SK-N-SH (cell line): ENCODE measurements around the gene GUF1. TPM values are rescaled to one million over a fixed set of nuclear protein-coding genes. Genes with fewer than 3 reads are reported as not detected.

ENCODE experiments used
- CTCF ChIA-PET: fragments of 300-600, 350-600 bp; formaldehyde crosslinking; extraction: SDS; loops from one replicate; lab custom pipeline; 2021; lab: Yijun Ruan, JAX
- POLR2A ChIA-PET: fragments of 350-600 bp; sonication (Branson Sonifier 250); formaldehyde crosslinking; extraction: SDS; loops from one replicate; lab custom pipeline; 2020; ENCODE audit warnings: antibody characterized with exemption, inconsistent platforms; lab: Yijun Ruan, JAX
- DNase-seq: peaks from one replicate; pipeline ENCODE4 v3.0.0; 2012
- H2AFZ ChIP-seq: fragments of 200-600 bp; sonication (generic); 2 replicates; pipeline ENCODE4 v1.8.1; 2016; ENCODE audit warnings: antibody characterized with exemption, mild to moderate bottlenecking, low read depth
- H3F3A ChIP-seq: fragments of 200-600 bp; sonication (generic); replicated peaks from 2 replicates; pipeline ENCODE3; 2016; ENCODE audit warnings: antibody characterized with exemption, mild to moderate bottlenecking; ENCODE audit not compliant: insufficient read depth
- H3K27ac ChIP-seq, 2 experiments: fragments of 200-500 bp in 1 of 2; fragments of 200-600 bp in 1 of 2; sonication (Bioruptor generic) in 1 of 2; sonication (generic), shearing (Covaris generic) in 1 of 2; 2 replicates each; pipeline versions ENCODE4 v1.5.1 to v1.6.1; 2014 to 2016; ENCODE audit warnings: low read depth in 2 of 2, inconsistent platforms in 1 of 2, low read length in 1 of 2, mild to moderate bottlenecking in 1 of 2, mixed read lengths in 1 of 2
- H3K27me3 ChIP-seq: fragments of 200-600 bp; sonication (generic), shearing (Covaris generic); 2 replicates; pipeline ENCODE4 v1.6.1; 2016; ENCODE audit warnings: mixed run types; ENCODE audit not compliant: insufficient read depth
- H3K36me3 ChIP-seq, 2 experiments: fragments of 200-500 bp in 1 of 2; fragments of 200-600 bp in 1 of 2; sonication (Bioruptor generic) in 1 of 2; sonication (generic) in 1 of 2; replicated peaks in 1 of 2; 2 replicates each; pipeline versions ENCODE3 to v1.5.1; 2014 to 2016; ENCODE audit warnings: low read length in 1 of 2, mild to moderate bottlenecking in 1 of 2; ENCODE audit not compliant: insufficient read depth in 2 of 2, control insufficient read depth in 1 of 2
- H3K4me1 ChIP-seq, 2 experiments: fragments of 200-500 bp in 1 of 2; fragments of 200-600 bp in 1 of 2; sonication (Bioruptor generic) in 1 of 2; sonication (generic), shearing (Covaris generic) in 1 of 2; 2 replicates each; pipeline versions ENCODE4 v1.5.1 to v1.6.1; 2014 to 2016; ENCODE audit warnings: low read depth in 1 of 2, low read length in 1 of 2, mixed run types in 1 of 2; ENCODE audit not compliant: insufficient read depth in 2 of 2, control insufficient read depth in 1 of 2
- H3K4me2 ChIP-seq: fragments of 200-600 bp; sonication (generic), shearing (Covaris generic); 2 replicates; pipeline ENCODE4 v1.6.1; 2017; ENCODE audit warnings: mixed run types
- H3K4me3 ChIP-seq, 2 experiments: fragments of 200-500 bp in 1 of 2; fragments of 200-600 bp in 1 of 2; sonication (Bioruptor generic) in 1 of 2; sonication (generic), shearing (Covaris generic) in 1 of 2; 2 replicates each; pipeline versions ENCODE4 v1.5.1 to v1.8.1; 2014 to 2016; ENCODE audit warnings: low read depth in 2 of 2, inconsistent platforms in 1 of 2, low read length in 1 of 2, mild to moderate bottlenecking in 1 of 2, mixed read lengths in 1 of 2, moderate library complexity in 1 of 2
- H3K79me2 ChIP-seq: fragments of 200-600 bp; sonication (generic); 2 replicates; pipeline ENCODE4 v1.8.1; 2017; ENCODE audit warnings: mild to moderate bottlenecking; ENCODE audit not compliant: insufficient read depth
- H3K9ac ChIP-seq: fragments of 200-600 bp; sonication (generic); 2 replicates; pipeline ENCODE4 v1.6.1; 2017; ENCODE audit warnings: mixed run types
- H3K9me2 ChIP-seq: fragments of 200-600 bp; sonication (generic); 2 replicates; pipeline ENCODE4 v1.6.1; 2017; ENCODE audit warnings: mixed run types
- H3K9me3 ChIP-seq: fragments of 200-600 bp; sonication (generic); 2 replicates; pipeline ENCODE4 v1.6.1; 2017; ENCODE audit warnings: mixed run types, mild to moderate bottlenecking, moderate library complexity
- H4K20me1 ChIP-seq: fragments of 200-600 bp; sonication (generic); 2 replicates; pipeline ENCODE4 v1.6.1; 2017; ENCODE audit warnings: mild to moderate bottlenecking, mixed run types; ENCODE audit not compliant: insufficient read depth
- CHD2 ChIP-seq: fragments of 150-350 bp; IDR thresholded peaks from 2 replicates; pipeline ENCODE4 v1.6.1; 2018; ENCODE audit warnings: low read length; ENCODE audit not compliant: partially characterized antibody
- EZH2phosphoT487 ChIP-seq: fragments of 200-600 bp; sonication (generic); IDR thresholded peaks from 2 replicates; pipeline ENCODE4 v1.6.1; 2017; ENCODE audit warnings: low read depth, mixed run types, mild to moderate bottlenecking, antibody characterized with exemption, moderate library complexity, borderline replicate concordance
- FOXJ3 ChIP-seq: sonication (generic); formaldehyde crosslinking; IDR thresholded peaks from 2 replicates; pipeline ENCODE4 v1.5.1; 2020; ENCODE audit warnings: mild to moderate bottlenecking, missing genetic modification reagents
- NRF1 ChIP-seq: IDR thresholded peaks from 2 replicates; pipeline ENCODE4 v1.6.1; 2012; ENCODE audit warnings: low read depth, mild to moderate bottlenecking, low read length
- RFX5 ChIP-seq: IDR thresholded peaks from 2 replicates; pipeline ENCODE4 v1.6.1; 2012; ENCODE audit warnings: mild to moderate bottlenecking, improper control_type of control experiment, low read length
- SMC3 ChIP-seq: IDR thresholded peaks from 2 replicates; pipeline ENCODE4 v1.6.1; 2012; ENCODE audit warnings: low read depth, low read length, improper control_type of control experiment
- TEAD4 ChIP-seq: IDR thresholded peaks from 2 replicates; pipeline ENCODE4 v1.4.0; 2012; ENCODE audit warnings: mild to moderate bottlenecking, borderline replicate concordance; ENCODE audit not compliant: insufficient read depth
- USF2 ChIP-seq: fragments of 150-350 bp; IDR thresholded peaks from 2 replicates; pipeline ENCODE4 v1.6.1; 2017; ENCODE audit warnings: antibody characterized with exemption, low read length, low read depth, borderline replicate concordance
- WGBS: methylation state at CpG from one replicate; pipeline ENCODE4 v1.1.6; 2017; ENCODE audit warnings: low lambda C conversion rate; 5-methylcytosine and 5-hydroxymethylcytosine counted together
- polyA plus RNA-seq, 3 experiments: library from polyadenylated mRNA; depleted of rRNA; stranded (reverse); fragments of >200 nt; gene quantifications; 2 replicates each; pipeline ENCODE4 v1.2.3, GENCODE V29; 2012
- TF ChIP-seq, protein P1 (sequence below): fragments of 200-600 bp; sonication (generic); IDR thresholded peaks from 2 replicates; pipeline ENCODE4 v1.6.1; 2017; ENCODE audit warnings: antibody characterized with exemption, mild to moderate bottlenecking, moderate library complexity

The GUF1 gene
- polyA plus RNA-seq, 1 of the 3 experiments (the other 2 are of a cell fraction) = 6.3 TPM

GRCh38 chr4:44736900-44737299 is 58.7 kb downstream of the GUF1 start:
- Histone ChIP-seq H3F3A (no peaks in the 10 kb centered on the region), H3K27ac (no peak overlapping the region), H3K9me3 (no peaks in the 10 kb centered on the region), H3K27me3 (no peaks in the 10 kb centered on the region), H3K9me2 (no peaks in the 10 kb centered on the region), H3K9ac (no peak overlapping the region), H4K20me1 (no peaks in the 10 kb centered on the region), H3K4me3 (no peak overlapping the region), H3K79me2 (no peaks in the 10 kb centered on the region), H2AFZ (no peak overlapping the region), H3K4me2 (no peak overlapping the region), H3K4me1 (no peaks in the 10 kb centered on the region; a peak in 1 of 4 replicates), H3K36me3 (no peaks in the 10 kb centered on the region)
- no peak for DNase-seq
- WGBS = 91% methylated on average over 2 of the region's 2 CpGs
- TF ChIP-seq FOXJ3 (CRISPR knock-in tag) = no peak
- no peak for TF ChIP-seq NRF1
- TF ChIP-seq USF2 = no peak
- ChIA-PET CTCF (interaction anchor here (1.2 kb wide), 1 partner anchor 23 kb away, joined by 3 read pairs; no protein-coding TSS in a partner anchor), POLR2A (no interaction called here)

- Histone ChIP-seq H3K9me2 (no peaks in the 10 kb centered on the region), H3F3A (no peaks in the 10 kb centered on the region), H3K4me2 (no peak overlapping the region), H3K79me2 (no peaks in the 10 kb centered on the region), H2AFZ (no peak overlapping the region), H3K27me3 (no peaks in the 10 kb centered on the region)
- 6% methylated on average over 2 of the region's 2 CpGs for WGBS
- TF ChIP-seq, protein P1, sequence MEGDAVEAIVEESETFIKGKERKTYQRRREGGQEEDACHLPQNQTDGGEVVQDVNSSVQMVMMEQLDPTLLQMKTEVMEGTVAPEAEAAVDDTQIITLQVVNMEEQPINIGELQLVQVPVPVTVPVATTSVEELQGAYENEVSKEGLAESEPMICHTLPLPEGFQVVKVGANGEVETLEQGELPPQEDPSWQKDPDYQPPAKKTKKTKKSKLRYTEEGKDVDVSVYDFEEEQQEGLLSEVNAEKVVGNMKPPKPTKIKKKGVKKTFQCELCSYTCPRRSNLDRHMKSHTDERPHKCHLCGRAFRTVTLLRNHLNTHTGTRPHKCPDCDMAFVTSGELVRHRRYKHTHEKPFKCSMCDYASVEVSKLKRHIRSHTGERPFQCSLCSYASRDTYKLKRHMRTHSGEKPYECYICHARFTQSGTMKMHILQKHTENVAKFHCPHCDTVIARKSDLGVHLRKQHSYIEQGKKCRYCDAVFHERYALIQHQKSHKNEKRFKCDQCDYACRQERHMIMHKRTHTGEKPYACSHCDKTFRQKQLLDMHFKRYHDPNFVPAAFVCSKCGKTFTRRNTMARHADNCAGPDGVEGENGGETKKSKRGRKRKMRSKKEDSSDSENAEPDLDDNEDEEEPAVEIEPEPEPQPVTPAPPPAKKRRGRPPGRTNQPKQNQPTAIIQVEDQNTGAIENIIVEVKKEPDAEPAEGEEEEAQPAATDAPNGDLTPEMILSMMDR = peak; percentile 48
- TF ChIP-seq EZH2phosphoT487 = no peak
- TF ChIP-seq, all 33 proteins: peak for 1
- no peak overlapping the region for H3K4me3 ChIP-seq
- CTCF ChIA-PET = interaction anchor here (1.2 kb wide), 1 partner anchor 12 kb away, joined by 4 read pairs; the partner anchor contains the start of gene GNPDA2
- no peak for DNase-seq
- H3K9me3 ChIP-seq = no peaks in the 10 kb centered on the region
- H3K4me1 ChIP-seq = no peaks in the 10 kb centered on the region; a peak in 1 of 4 replicates
- no peak overlapping the region for H3K9ac ChIP-seq
- H4K20me1 ChIP-seq = no peaks in the 10 kb centered on the region
- no peak overlapping the region for H3K27ac ChIP-seq
- no peaks in the 10 kb centered on the region for H3K36me3 ChIP-seq
- POLR2A ChIA-PET = no interaction called here
These were observed 60.4 kb downstream of the GUF1 start for GRCh38 chr4:44738615-44739014.

GRCh38 chr4:44740201-44740600 is 62.0 kb downstream of the GUF1 start:
- Histone ChIP-seq H3K4me1 (no peaks in the 10 kb centered on the region; a peak in 1 of 4 replicates), H3K36me3 (no peaks in the 10 kb centered on the region), H3K9me3 (no peaks in the 10 kb centered on the region), H2AFZ (no peak overlapping the region), H3K4me2 (no peak overlapping the region), H3K79me2 (no peaks in the 10 kb centered on the region), H4K20me1 (no peaks in the 10 kb centered on the region), H3K4me3 (no peak overlapping the region), H3K9me2 (no peaks in the 10 kb centered on the region), H3K9ac (no peak overlapping the region), H3F3A (no peaks in the 10 kb centered on the region), H3K27me3 (no peaks in the 10 kb centered on the region), H3K27ac (no peak overlapping the region)
- ChIA-PET CTCF (no interaction called here), POLR2A (no interaction called here)
- no peak for DNase-seq
- no peak for TF ChIP-seq RFX5
- no peak for TF ChIP-seq CHD2
- TF ChIP-seq, protein P1 = no peak
- no peak for TF ChIP-seq TEAD4
- no peak for TF ChIP-seq SMC3
- 28% methylated on average over 2 of the region's 2 CpGs for WGBS
